Endothelial cell of umbilical vein (primary cell): ENCODE results near the gene ZNF33B. TPM values are rescaled to one million over a fixed set of nuclear protein-coding genes. Genes with fewer than 3 reads are reported as not detected.
A peak's percentile ranks its signal among the peaks of the same experiment; 100 is the strongest.

Source experiments
- BruUV-seq: library from RNA; stranded (reverse); fragments of 400-500 nt; replicated peaks from 2 replicates; lab custom pipeline; 2021; lab: Mats Ljungman, UMichigan
- CTCF ChIA-PET: fragments of 300-600, 350-600 bp; sonication (Branson Sonifier 250); formaldehyde crosslinking; loops from one replicate; lab custom pipeline; 2021; ENCODE audit warnings: antibody characterized with exemption, inconsistent platforms; lab: Charles Lee
- POLR2A ChIA-PET: fragments of 300-600, 350-600 bp; sonication (Branson Sonifier 250); formaldehyde crosslinking; loops from one replicate; lab custom pipeline; 2021; ENCODE audit warnings: antibody characterized with exemption, inconsistent platforms; lab: Charles Lee
- DNase-seq: peaks from one replicate; pipeline ENCODE4 v3.0.0-alpha.2; 2011; ENCODE audit warnings: low read depth, low spot score
- FAIRE-seq: peaks from 2 replicates; lab custom pipeline; 2011; peaks lifted over from hg19 to GRCh38; lab: Jason Lieb, UNC
- H2AFZ ChIP-seq: 2 replicates; pipeline ENCODE4 v1.6.0; 2012; ENCODE audit warnings: low read depth, low read length, control low read depth, inconsistent platforms
- H3K27ac ChIP-seq: 2 replicates; pipeline ENCODE4 v1.5.1; 2011; ENCODE audit warnings: low read depth, mild to moderate bottlenecking, control low read depth, low read length, moderate library complexity; ENCODE audit not compliant: insufficient read depth
- H3K27me3 ChIP-seq, 2 experiments: 2 replicates each; pipeline versions ENCODE4 v1.6.0 to v1.6.1; 2011; ENCODE audit warnings: low read length in 2 of 2, mixed read lengths in 1 of 2; ENCODE audit not compliant: control insufficient read depth in 2 of 2, insufficient read depth in 2 of 2
- H3K36me3 ChIP-seq, 2 experiments: 2 replicates in 1 of 2; 3 replicates in 1 of 2; pipeline ENCODE4 v1.5.1; 2011; ENCODE audit warnings: low read length in 2 of 2, mild to moderate bottlenecking in 1 of 2, moderate library complexity in 1 of 2; ENCODE audit not compliant: control insufficient read depth in 2 of 2, insufficient read depth in 2 of 2; ENCODE audit errors: extremely low read depth in 1 of 2
- H3K4me1 ChIP-seq: 3 replicates; pipeline ENCODE4 v1.5.1; 2011; ENCODE audit warnings: mild to moderate bottlenecking, low read length; ENCODE audit not compliant: control insufficient read depth, insufficient read depth; ENCODE audit errors: extremely low read depth
- H3K4me2 ChIP-seq: 2 replicates; pipeline ENCODE4 v1.6.1; 2011; ENCODE audit warnings: low read length, control low read depth, mixed read lengths; ENCODE audit not compliant: insufficient read depth
- H3K4me3 ChIP-seq, 3 experiments: fragments of 200-600 bp in 1 of 3; sonication (generic), shearing (Covaris generic) in 1 of 3; replicated peaks in 1 of 3; 2 replicates each; pipeline ENCODE4 v1.5.1; 2011 to 2016; ENCODE audit warnings: control low read depth in 3 of 3, low read length in 3 of 3, mild to moderate bottlenecking in 2 of 3, inconsistent platforms in 1 of 3, low read depth in 1 of 3, moderate library complexity in 1 of 3; ENCODE audit not compliant: insufficient read depth in 1 of 3
- H3K79me2 ChIP-seq: 2 replicates; pipeline ENCODE4 v1.6.0; 2012; ENCODE audit warnings: low read length, inconsistent platforms; ENCODE audit not compliant: control insufficient read depth, insufficient read depth
- H3K9ac ChIP-seq: replicated peaks from 2 replicates; pipeline ENCODE3; 2011; ENCODE audit warnings: low read length, control low read depth; ENCODE audit not compliant: insufficient read depth; ENCODE audit errors: extremely low read depth
- H3K9me1 ChIP-seq: replicated peaks from 3 replicates; pipeline ENCODE4 v1.6.0; 2011; ENCODE audit warnings: mild to moderate bottlenecking, low read length; ENCODE audit not compliant: control insufficient read depth, insufficient read depth; ENCODE audit errors: extremely low read depth
- H3K9me3 ChIP-seq: replicated peaks from 2 replicates; pipeline ENCODE4 v1.5.1; 2012; ENCODE audit warnings: low read length, inconsistent platforms; ENCODE audit not compliant: control insufficient read depth, insufficient read depth
- H4K20me1 ChIP-seq: replicated peaks from 2 replicates; pipeline ENCODE3; 2011; ENCODE audit warnings: mild to moderate bottlenecking, low read length; ENCODE audit not compliant: control insufficient read depth, insufficient read depth; ENCODE audit errors: extremely low read depth
- CTCF ChIP-seq, 2 donors: IDR thresholded peaks; 1 replicate in 1 of 2; 2 replicates in 1 of 2; pipeline ENCODE4 v1.5.1; 2011; ENCODE audit warnings: low read length in 2 of 2, mild to moderate bottlenecking in 2 of 2, moderate library complexity in 2 of 2, control low read depth in 1 of 2, inconsistent platforms in 1 of 2, low read depth in 1 of 2; ENCODE audit not compliant: insufficient read depth in 1 of 2; ENCODE audit errors: extremely low read depth in 1 of 2
- EZH2 ChIP-seq: IDR thresholded peaks from 2 replicates; pipeline ENCODE4 v1.6.1; 2012; ENCODE audit warnings: borderline replicate concordance, low read depth, mild to moderate bottlenecking, moderate library complexity, low read length, inconsistent platforms; ENCODE audit not compliant: severe bottlenecking
- FOS ChIP-seq: IDR thresholded peaks from 2 replicates; pipeline ENCODE4 v1.6.1; 2011; ENCODE audit warnings: mild to moderate bottlenecking, low read length, moderate library complexity, borderline replicate concordance; ENCODE audit not compliant: insufficient read depth
- GATA2 ChIP-seq: IDR thresholded peaks from 2 replicates; pipeline ENCODE4 v1.7.0; 2011; ENCODE audit warnings: low read depth, mild to moderate bottlenecking, moderate library complexity, mixed read lengths, low read length; ENCODE audit not compliant: insufficient read length, insufficient read depth
- JUN ChIP-seq: IDR thresholded peaks from 2 replicates; pipeline ENCODE4 v1.6.1; 2011; ENCODE audit warnings: borderline replicate concordance, low read depth; ENCODE audit not compliant: insufficient read length, insufficient read depth
- MAX ChIP-seq: IDR thresholded peaks from 2 replicates; pipeline ENCODE4 v1.6.1; 2011; ENCODE audit not compliant: insufficient read depth, insufficient read length
- MYC ChIP-seq: IDR thresholded peaks from one replicate; pipeline ENCODE4 v1.6.1; 2011; ENCODE audit warnings: mild to moderate bottlenecking, low read depth, low read length
- POLR2A ChIP-seq: IDR thresholded peaks from 2 replicates; pipeline ENCODE4 v1.6.1; 2012; ENCODE audit warnings: low read depth, mild to moderate bottlenecking, control low read depth, low read length
- POLR2AphosphoS5 ChIP-seq: IDR thresholded peaks from 2 replicates; pipeline ENCODE4 v1.6.1; 2012; ENCODE audit warnings: low read depth, mild to moderate bottlenecking, control low read depth, low read length, moderate library complexity; ENCODE audit not compliant: insufficient read depth
- dilution Hi-C: fragments of 300-500 bp; cut with MboI; formaldehyde crosslinking; loops from one replicate; pipeline ENCODE4 v1.15.0; 2019; ENCODE audit warnings: low sequenced_read_pairs; ENCODE audit not compliant: extremely low pct_ligation_motif_present
- intact Hi-C: fragments of 100-400 bp; cut with micrococcal nuclease; formaldehyde crosslinking; loops from one replicate; pipeline ENCODE4 v1.10.0; 2022
- polyA plus RNA-seq, 4 experiments: library from polyadenylated mRNA; depleted of rRNA in 3 of 4; stranded (reverse) in 3 of 4; unstranded in 1 of 4; fragments of >200 nt; gene quantifications; 2 replicates each; pipeline versions ENCODE4 v1.2.1 to v1.2.3, GENCODE V29; 2011 to 2012; ENCODE audit warnings: missing spikeins in 1 of 4
- total RNA-seq: library from RNA; stranded (reverse); gene quantifications from 2 replicates; pipeline ENCODE4 v1.2.3, GENCODE V29; 2021

Gene ZNF33B
- total and polyA plus RNA-seq, 2 donors (not counting 3 experiments of a cell fraction or from before 2014, with no cell fraction given) = 14.0 to 15.3 TPM

GRCh38 chr10:42593284-42593683, 45.1 kb downstream of the ZNF33B start:
- BruUV-seq = no TSS peak
- FAIRE-seq = no peak
- Histone ChIP-seq H3K4me1 (no peaks in the 10 kb centered on the region), H3K27me3 (no peaks in the 10 kb centered on the region), H3K79me2 (no peaks in the 10 kb centered on the region), H3K9me3 (peaks cover 17% of the 10 kb centered on the region), H3K4me2 (no peak overlapping the region), H2AFZ (no peak overlapping the region), H3K4me3 (no peak overlapping the region), H3K9me1 (no peaks in the 10 kb centered on the region), H4K20me1 (no peaks in the 10 kb centered on the region), H3K9ac (no peak overlapping the region), H3K36me3 (peaks cover 5 to 8% of the 10 kb centered on the region in 2 experiments), H3K27ac (no peak overlapping the region)
- peak; percentile 1 for DNase-seq
- CTCF ChIA-PET = no interaction called here
- POLR2A ChIA-PET = no interaction called here
- intact Hi-C loops (no loop called here), dilution Hi-C loops (no loop called here)
- TF ChIP-seq POLR2AphosphoS5 (no peak), CTCF (IDR thresholded peaks at IDR 0.05; ENCODE audit: extremely low read depth in 1 of 2, insufficient read depth in 1 of 2, low read depth in 1 of 2, low read length in 2 of 2) (no peak)

GRCh38 chr10:42583828-42584227, 54.5 kb downstream of the ZNF33B start:
- dilution Hi-C loops = no loop called here
- no peak overlapping the region for H3K27ac ChIP-seq
- no peaks in the 10 kb centered on the region for H4K20me1 ChIP-seq
- no peaks in the 10 kb centered on the region for H3K9me3 ChIP-seq
- CTCF ChIA-PET = no interaction called here
- no peaks in the 10 kb centered on the region for H3K4me1 ChIP-seq
- FAIRE-seq (no peak), DNase-seq (no peak)
- H3K79me2 ChIP-seq = no peaks in the 10 kb centered on the region
- POLR2A ChIA-PET = no interaction called here
- TF ChIP-seq MAX = no peak
- no peak for TF ChIP-seq EZH2
- no peak for TF ChIP-seq CTCF (IDR thresholded peaks at IDR 0.05; ENCODE audit: extremely low read depth in 1 of 2, insufficient read depth in 1 of 2, low read depth in 1 of 2, low read length in 2 of 2)
- TF ChIP-seq MYC = no peak
- no peak for TF ChIP-seq GATA2
- TF ChIP-seq POLR2AphosphoS5 = no peak
- no peak for TF ChIP-seq JUN
- TF ChIP-seq FOS = no peak
- no peak for TF ChIP-seq POLR2A
- no TSS peak for BruUV-seq
- no peak overlapping the region for H3K9ac ChIP-seq
- no peak overlapping the region for H2AFZ ChIP-seq
- H3K4me3 ChIP-seq = no peak overlapping the region
- H3K27me3 ChIP-seq = no peaks in the 10 kb centered on the region
- intact Hi-C loops = no loop called here
- H3K36me3 ChIP-seq = no peaks in the 10 kb centered on the region
- no peaks in the 10 kb centered on the region for H3K9me1 ChIP-seq
- no peak overlapping the region for H3K4me2 ChIP-seq
